Prostate gland (tissue), 2 donors: ENCODE results near the gene NPPC. TPM values are rescaled to one million over a fixed set of nuclear protein-coding genes. Genes with fewer than 3 reads are reported as not detected.

Experiments used
- DNase-seq: peaks from one replicate; pipeline ENCODE4 v3.0.0-alpha.2; 2019; ENCODE audit warnings: low spot score
- H3K27ac ChIP-seq, 2 donors: fragments of 200-600 bp; sonication (generic); 2 replicates each; pipeline ENCODE4 v1.5.1; 2017 to 2019
- H3K27me3 ChIP-seq: fragments of 200-600 bp; sonication (generic); replicated peaks from 2 replicates; pipeline ENCODE4 v1.5.1; 2019; ENCODE audit not compliant: insufficient read depth
- H3K36me3 ChIP-seq, 2 donors: fragments of 200-600 bp; sonication (generic); 1 replicate in 1 of 2; 2 replicates in 1 of 2; pipeline versions ENCODE4 v1.5.1 to v1.8.1; 2017 to 2019
- H3K4me1 ChIP-seq: fragments of 200-600 bp; sonication (generic); replicated peaks from 2 replicates; pipeline ENCODE4 v1.5.1; 2019
- H3K4me3 ChIP-seq, 2 donors: fragments of 200-600 bp; sonication (generic); 2 replicates each; pipeline ENCODE4 v1.5.1; 2017 to 2019
- H3K9me3 ChIP-seq: fragments of 200-600 bp; sonication (generic); 2 replicates; pipeline ENCODE4 v1.5.1; 2017
- POLR2A ChIP-seq: fragments of 450-650 bp; IDR thresholded peaks from one replicate; pipeline ENCODE4 v1.6.1; 2016; ENCODE audit warnings: antibody characterized with exemption, mild to moderate bottlenecking
- POLR2AphosphoS5 ChIP-seq: sonication (generic); formaldehyde crosslinking; IDR thresholded peaks from one replicate; pipeline ENCODE4 v1.6.1; 2017; ENCODE audit warnings: antibody characterized with exemption
- WGBS: methylation state at CpG from one replicate; pipeline ENCODE4 v1.1.5; 2018; 5-methylcytosine and 5-hydroxymethylcytosine counted together
- intact Hi-C: fragments of 100-400 bp; cut with DNase I; formaldehyde crosslinking; loops from one replicate; pipeline ENCODE4 v1.14.2; 2022
- microRNA counts, 2 donors: library from miRNA; unstranded; fragments of <30 nt; microRNA quantifications; one replicate each; lab custom pipeline; 2016 to 2017
- microRNA-seq: library from miRNA; unstranded; fragments of <30 nt; microRNA quantifications from one replicate; pipeline ENCODE4, GENCODE V29; 2016
- small RNA-seq, 2 donors: library from RNA; depleted of rRNA; stranded (forward); fragments of <200 nt; gene quantifications; one replicate each; pipeline ENCODE3, GENCODE V24; 2016
- total RNA-seq, 2 donors: library from RNA; depleted of rRNA; stranded (reverse); fragments of >200 nt; gene quantifications; one replicate each; pipeline ENCODE4 v1.1.0, GENCODE V29; 2016
- TF ChIP-seq, protein P1 (sequence below), 4 experiments: fragments of 200-600 bp in 2 of 4; fragments of 450-650 bp in 2 of 4; sonication (generic) in 2 of 4; IDR thresholded peaks; 1 replicate in 3 of 4; 2 replicates in 1 of 4; pipeline ENCODE4 v1.5.1; 2016 to 2019; ENCODE audit warnings: antibody characterized with exemption in 4 of 4, mild to moderate bottlenecking in 2 of 4, moderate library complexity in 2 of 4

Gene NPPC
- total RNA-seq, 2 donors from 2014 or later = 3.2 to 6.4 TPM

DNA sequence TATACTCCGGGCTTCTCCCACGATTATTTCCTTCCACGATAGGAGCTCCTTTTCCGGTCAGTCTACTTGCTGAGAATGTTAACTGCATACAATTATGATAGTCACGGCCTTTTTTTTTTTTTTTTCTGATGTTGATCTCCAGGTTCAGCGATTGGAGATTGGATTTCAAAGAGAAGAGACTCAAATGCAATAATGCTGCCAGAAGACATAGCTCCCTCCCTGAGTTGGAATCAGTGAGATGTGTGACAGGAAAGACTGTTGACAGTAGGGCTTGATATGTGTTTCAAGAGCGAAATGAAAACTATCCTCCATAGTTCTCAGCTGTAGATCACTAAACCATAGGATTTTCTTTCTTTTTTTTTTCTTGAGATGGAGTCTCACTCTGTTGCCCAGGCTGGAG is 47.0 kb downstream of the NPPC start:
- intact Hi-C loops = no loop called here
- no peak overlapping the region for H3K27ac ChIP-seq
- DNase-seq = no peak
- WGBS = 67% methylated on average over 7 of the region's 7 CpGs
- no peaks in the 10 kb centered on the region for H3K36me3 ChIP-seq
- H3K9me3 ChIP-seq = no peaks in the 10 kb centered on the region
- no peak overlapping the region for H3K4me3 ChIP-seq
- TF ChIP-seq, protein P1, sequence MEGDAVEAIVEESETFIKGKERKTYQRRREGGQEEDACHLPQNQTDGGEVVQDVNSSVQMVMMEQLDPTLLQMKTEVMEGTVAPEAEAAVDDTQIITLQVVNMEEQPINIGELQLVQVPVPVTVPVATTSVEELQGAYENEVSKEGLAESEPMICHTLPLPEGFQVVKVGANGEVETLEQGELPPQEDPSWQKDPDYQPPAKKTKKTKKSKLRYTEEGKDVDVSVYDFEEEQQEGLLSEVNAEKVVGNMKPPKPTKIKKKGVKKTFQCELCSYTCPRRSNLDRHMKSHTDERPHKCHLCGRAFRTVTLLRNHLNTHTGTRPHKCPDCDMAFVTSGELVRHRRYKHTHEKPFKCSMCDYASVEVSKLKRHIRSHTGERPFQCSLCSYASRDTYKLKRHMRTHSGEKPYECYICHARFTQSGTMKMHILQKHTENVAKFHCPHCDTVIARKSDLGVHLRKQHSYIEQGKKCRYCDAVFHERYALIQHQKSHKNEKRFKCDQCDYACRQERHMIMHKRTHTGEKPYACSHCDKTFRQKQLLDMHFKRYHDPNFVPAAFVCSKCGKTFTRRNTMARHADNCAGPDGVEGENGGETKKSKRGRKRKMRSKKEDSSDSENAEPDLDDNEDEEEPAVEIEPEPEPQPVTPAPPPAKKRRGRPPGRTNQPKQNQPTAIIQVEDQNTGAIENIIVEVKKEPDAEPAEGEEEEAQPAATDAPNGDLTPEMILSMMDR (IDR thresholded peaks at IDR 0.05) = no peak
- TF ChIP-seq POLR2A = no peak
- no peak for TF ChIP-seq POLR2AphosphoS5
- H3K4me1 ChIP-seq = no peaks in the 10 kb centered on the region
- H3K27me3 ChIP-seq = no peaks in the 10 kb centered on the region

DNA sequence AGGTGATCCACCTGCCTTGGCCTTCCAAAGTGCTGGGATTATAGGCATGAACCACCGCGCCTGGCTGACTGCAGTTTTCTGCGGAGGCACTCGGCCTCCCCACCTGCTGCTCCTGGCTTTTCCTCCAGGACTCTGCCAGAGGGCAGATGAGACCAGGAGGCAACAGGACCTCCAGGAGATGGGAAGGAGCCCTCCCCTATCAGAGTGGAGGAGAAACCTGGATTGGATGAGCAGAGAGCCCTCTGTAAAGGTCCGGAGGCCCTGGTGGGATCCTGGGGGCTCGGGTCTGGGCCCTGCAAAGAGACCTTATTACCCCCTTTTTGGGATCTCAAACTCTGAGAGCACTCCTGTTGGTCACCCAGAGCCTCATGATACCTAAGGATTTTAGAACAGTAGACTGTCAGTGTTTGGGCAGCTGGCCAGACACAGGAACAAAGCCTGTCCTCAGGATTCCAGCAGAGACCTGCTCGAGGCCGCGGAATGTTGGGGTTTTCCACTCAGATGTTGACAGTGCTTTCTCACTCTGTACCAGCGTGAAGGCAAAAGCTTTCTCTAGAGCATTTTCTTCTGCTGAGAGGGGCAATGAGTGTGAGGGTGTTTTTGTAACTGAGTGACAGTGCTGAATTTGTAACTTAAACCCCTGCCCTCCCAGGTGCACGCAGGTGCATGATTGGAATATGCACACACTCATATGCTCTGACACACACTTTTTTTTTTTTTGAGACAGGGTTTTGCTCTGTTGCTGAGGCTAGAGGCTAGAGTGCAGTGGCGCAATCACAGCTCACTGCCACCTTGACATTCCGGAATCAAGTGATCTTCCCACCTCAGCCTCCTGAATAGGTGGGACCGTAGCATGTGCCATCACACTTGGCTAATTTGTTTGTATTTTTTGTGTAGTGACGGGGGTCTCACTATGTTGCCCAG is 48.4 kb downstream of the NPPC start:
- TF ChIP-seq POLR2AphosphoS5 = peak; percentile 17
- TF ChIP-seq, protein P1 (IDR thresholded peaks at IDR 0.05) = no peak
- no peak for TF ChIP-seq POLR2A
- Histone ChIP-seq H3K4me1 (no peaks in the 10 kb centered on the region), H3K9me3 (no peaks in the 10 kb centered on the region), H3K27ac (peak overlapping the region in 1 of 2 donors; percentile 30), H3K4me3 (no peak overlapping the region), H3K27me3 (no peaks in the 10 kb centered on the region), H3K36me3 (no peaks in the 10 kb centered on the region)
- WGBS = 68% methylated on average over 15 of the region's 15 CpGs
- intact Hi-C loops = no loop called here
- peak; percentile 64 for DNase-seq

DNA sequence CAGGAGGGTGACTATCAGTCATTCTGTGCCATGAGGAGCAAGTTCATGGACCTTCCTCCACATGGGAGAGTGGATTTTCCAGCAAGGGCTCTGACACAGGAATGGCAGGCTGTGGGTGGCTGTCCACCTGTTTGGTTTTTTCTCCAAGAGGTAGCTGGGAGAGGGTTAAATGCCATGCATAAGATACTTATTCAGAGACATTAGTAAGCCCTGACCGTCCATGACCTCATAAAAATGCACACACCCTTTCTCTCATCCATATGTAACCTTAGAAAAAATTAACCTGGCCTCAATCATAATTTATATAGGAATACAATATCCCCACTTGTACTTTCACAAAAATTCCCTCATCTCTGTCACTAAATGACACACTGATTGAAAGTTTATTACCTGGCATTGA is 51.3 kb downstream of the NPPC start:
- DNase-seq = no peak
- no peak overlapping the region for H3K4me3 ChIP-seq
- H3K36me3 ChIP-seq = no peaks in the 10 kb centered on the region
- WGBS = 75% methylated on average over 1 of the region's 1 CpG
- intact Hi-C loops = no loop called here
- H3K4me1 ChIP-seq = no peaks in the 10 kb centered on the region
- H3K27me3 ChIP-seq = no peaks in the 10 kb centered on the region
- TF ChIP-seq, protein P1 (IDR thresholded peaks at IDR 0.05) = no peak
- TF ChIP-seq POLR2A (no peak), POLR2AphosphoS5 (no peak)
- H3K9me3 ChIP-seq = no peaks in the 10 kb centered on the region
- no peak overlapping the region for H3K27ac ChIP-seq

MicroRNAs within 50 kb of the gene (microRNA counts, 767-probe panel; counts per million panel counts)
- 0 to 431 counts per million in 2 donors for microRNA hsa-miR-1471 (lab: Ali Mortazavi, UCI)

Small RNA genes within 50 kb of the gene (microRNA-seq; reads per million reads assigned to microRNA genes)
- gene MIR1471 = not detected

Small RNA genes within 50 kb of the gene (small RNA-seq; reads per million reads assigned to genes)
- gene MIR1471 = 0 reads per million in 2 donors

Other genes with a start within 250 kb of the NPPC start
- 100 to 1,000 TPM; 418 to 613 TPM for gene PTMA, start 217.9 kb downstream of the NPPC start, total RNA-seq
- 10 to 100 TPM; 17.3 to 31.8 TPM for gene PDE6D, start 145.1 kb downstream of the NPPC start, total RNA-seq
- 10 to 100 TPM; 20.4 to 42.7 TPM for gene COPS7B, start 140.0 kb downstream of the NPPC start, total RNA-seq
- 10 to 100 TPM; 30.1 to 71.3 TPM for gene DIS3L2, start 35.3 kb upstream of the NPPC start, total RNA-seq